ENCODE data around the gene DNAH2. TPM values are rescaled to one million over a fixed set of nuclear protein-coding genes. Genes with fewer than 3 reads are reported as not detected.

Gene DNAH2
- total and polyA plus RNA-seq, 2 experiments from 2014 or later, result 0.38 TPM; not detected in 1

DNA sequence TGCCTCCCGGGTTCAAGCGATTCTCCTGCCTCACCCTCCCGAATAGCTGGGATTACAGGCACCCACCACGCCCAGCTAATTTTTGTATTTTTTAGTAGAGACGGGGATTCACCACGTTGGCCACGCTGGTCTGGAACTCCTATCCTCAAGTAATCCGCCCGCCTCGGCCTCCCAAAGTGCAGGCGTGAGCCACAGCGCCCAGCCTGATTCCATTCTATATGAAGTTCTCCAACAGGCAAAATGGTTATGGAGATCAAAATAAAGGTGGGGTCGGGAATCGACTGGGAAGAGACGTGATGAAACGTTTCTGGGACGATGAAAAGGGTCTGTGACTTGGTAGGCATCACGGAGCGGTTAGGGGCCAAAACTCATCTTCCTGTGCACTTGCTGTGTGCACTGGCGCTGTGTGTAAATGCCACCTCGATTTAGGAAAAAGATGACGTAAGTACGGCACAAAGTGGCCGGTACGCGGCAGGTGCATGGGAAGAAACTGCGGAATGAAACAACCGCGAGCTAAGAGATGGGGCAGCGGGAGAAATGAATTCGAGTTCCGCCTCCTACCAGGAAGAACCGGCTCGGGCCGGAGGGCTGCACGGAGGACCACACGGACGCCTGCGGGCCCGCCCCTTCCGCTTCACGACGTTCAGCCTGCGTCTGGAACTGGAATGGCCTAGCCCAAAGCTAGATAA, 31.9 kb upstream of the DNAH2 start:
- Mint-ChIP-seq H3K27ac (peak overlapping the region; percentile 100), H3K36me3 (ENCODE audit: low read depth) (peaks cover 48% of the 10 kb centered on the region), H3K27me3 (ENCODE audit: insufficient read depth, low read depth, poor library complexity) (peaks cover 36% of the 10 kb centered on the region), H3K9me3 (no peaks in the 10 kb centered on the region; the same call in 2 of the 3 replicates), H3K4me1 (peaks cover 31% of the 10 kb centered on the region), H3K4me3 (peak overlapping the region; percentile 96)
- Histone ChIP-seq H3K36me3 (ENCODE audit: insufficient read depth) (no peaks in the 10 kb centered on the region), H3K79me2 (replicated peaks; ENCODE audit: insufficient read depth) (peaks cover 76% of the 10 kb centered on the region), H3K4me1 (ENCODE audit: insufficient read depth) (peaks cover 22% of the 10 kb centered on the region), H3K27me3 (ENCODE audit: insufficient read depth) (no peaks in the 10 kb centered on the region), H3K4me3 (peak overlapping the region; percentile 88), H3K4me2 (peak overlapping the region; percentile 90), H4K20me1 (replicated peaks; ENCODE audit: insufficient read depth) (peaks cover 27% of the 10 kb centered on the region), H3F3A (replicated peaks; ENCODE audit: low read depth) (peaks cover 20% of the 10 kb centered on the region), H2AFZ (no peak overlapping the region), H3K27ac (ENCODE audit: low read depth) (peak overlapping the region; percentile 99), H3K9me2 (ENCODE audit: insufficient read depth) (no peaks in the 10 kb centered on the region)
- DNase-seq (ENCODE audit: low spot score) (peak; percentile 98), ATAC-seq (peak; percentile 57)
- TF ChIP-seq CREB1 (CRISPR knock-in tag; IDR thresholded peaks at IDR 0.05; ENCODE audit: low read depth) (peak; percentile 31; the same call in 1 of the 2 replicates), ETS1 (IDR thresholded peaks at IDR 0.05) (0 out of 2 replicates have a peak, but pooled peaks have one; percentile 29), JUNB (IDR thresholded peaks at IDR 0.05; ENCODE audit: unreplicated experiment) (no peak), POLR2AphosphoS5 (IDR thresholded peaks at IDR 0.05; ENCODE audit: low read depth) (peak; percentile 63)

DNA sequence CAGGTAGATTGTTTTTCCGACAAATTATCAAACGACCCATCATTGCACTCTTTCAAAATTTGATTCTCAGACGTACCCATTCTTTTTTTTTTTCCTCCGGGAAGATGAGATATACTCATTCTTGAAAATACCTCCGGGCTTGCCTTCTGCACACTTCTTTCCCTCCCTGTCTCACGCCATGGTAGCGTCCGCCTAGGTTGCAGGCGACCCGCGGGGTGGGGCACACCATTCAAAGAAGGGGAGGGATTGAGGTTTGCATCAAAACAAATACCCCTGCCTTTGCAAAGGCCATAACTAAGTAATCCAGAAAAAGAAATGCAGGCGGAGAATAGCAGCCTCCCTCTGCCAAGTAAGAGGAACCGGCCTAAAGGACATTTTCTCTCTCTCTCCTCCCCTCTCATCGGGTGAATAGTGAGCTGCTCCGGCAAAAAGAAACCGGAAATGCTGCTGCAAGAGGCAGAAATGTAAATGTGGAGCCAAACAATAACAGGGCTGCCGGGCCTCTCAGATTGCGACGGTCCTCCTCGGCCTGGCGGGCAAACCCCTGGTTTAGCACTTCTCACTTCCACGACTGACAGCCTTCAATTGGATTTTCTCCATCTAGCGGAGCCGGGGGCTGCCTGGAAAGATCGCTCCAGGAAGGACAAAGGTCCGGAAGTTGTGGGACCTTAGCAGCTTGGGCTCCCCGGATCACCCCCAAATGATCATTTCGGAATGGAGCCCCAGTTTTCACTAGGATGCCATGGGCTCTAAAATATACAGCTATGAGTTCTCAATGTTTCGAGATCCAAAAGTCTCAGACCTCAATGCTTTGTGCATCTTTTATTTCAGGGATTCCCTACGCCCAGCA, 31.1 kb upstream of the DNAH2 start:
- Histone ChIP-seq H3F3A (replicated peaks; ENCODE audit: low read depth) (peaks cover 20% of the 10 kb centered on the region), H3K27ac (ENCODE audit: low read depth) (peak overlapping the region; percentile 99), H3K4me2 (peak overlapping the region; percentile 83), H3K4me1 (ENCODE audit: insufficient read depth) (peaks cover 22% of the 10 kb centered on the region), H4K20me1 (replicated peaks; ENCODE audit: insufficient read depth) (peaks cover 25% of the 10 kb centered on the region), H3K4me3 (peak overlapping the region; percentile 88), H2AFZ (no peak overlapping the region), H3K27me3 (ENCODE audit: insufficient read depth) (no peaks in the 10 kb centered on the region), H3K79me2 (replicated peaks; ENCODE audit: insufficient read depth) (peaks cover 69% of the 10 kb centered on the region), H3K36me3 (ENCODE audit: insufficient read depth) (no peaks in the 10 kb centered on the region), H3K9me2 (ENCODE audit: insufficient read depth) (no peaks in the 10 kb centered on the region)
- H3K36me3 Mint-ChIP-seq (ENCODE audit: low read depth), result peaks cover 51% of the 10 kb centered on the region
- peak overlapping the region; percentile 96 for H3K4me3 Mint-ChIP-seq
- H3K9me3 Mint-ChIP-seq, result no peaks in the 10 kb centered on the region; the same call in 2 of the 3 replicates
- H3K27ac Mint-ChIP-seq, result peak overlapping the region; percentile 100
- H3K4me1 Mint-ChIP-seq, result peaks cover 31% of the 10 kb centered on the region
- peak; percentile 84 for TF ChIP-seq POLR2AphosphoS5 (IDR thresholded peaks at IDR 0.05; ENCODE audit: low read depth)
- TF ChIP-seq NANOG (IDR thresholded peaks at IDR 0.05; ENCODE audit: borderline replicate concordance), result no peak
- DNase-seq (ENCODE audit: low spot score) (peak; percentile 89), ATAC-seq (peak; percentile 35)
- peaks cover 36% of the 10 kb centered on the region for H3K27me3 Mint-ChIP-seq (ENCODE audit: insufficient read depth, low read depth, poor library complexity)

Measured in GM23338 (cell line).